ENCODE data around the gene CRLF1. TPM values are rescaled to one million over a fixed set of nuclear protein-coding genes. Genes with fewer than 3 reads are reported as not detected.

CRLF1 gene
- total RNA-seq, 1 experiment from 2014 or later, result 16.2 TPM

GRCh38 chr19:18644196-18645034 is 37.8 kb upstream of the CRLF1 start:
- DNase-seq, result no peak

More at GRCh38 chr19:18644196-18645034, 37.8 kb upstream of the CRLF1 start:
- Histone ChIP-seq H3K56ac (ENCODE audit: insufficient read length, low read depth, low read length) (no peak overlapping the region), H2BK15ac (ENCODE audit: low read depth, low read length) (no peak overlapping the region), H4K8ac (replicated peaks; ENCODE audit: insufficient read length, low read depth, low read length) (no peak overlapping the region), H3K9ac (ENCODE audit: extremely low read depth, insufficient read length, low read length) (no peak overlapping the region), H3K4ac (ENCODE audit: low read depth, low read length) (no peak overlapping the region), H2BK5ac (ENCODE audit: insufficient read length, low read length) (no peak overlapping the region), H3K79me1 (ENCODE audit: insufficient read depth, low read depth, low read length, poor library complexity, severe bottlenecking) (no peaks in the 10 kb centered on the region), H3K23ac (ENCODE audit: insufficient read length, low read depth, low read length) (no peak overlapping the region), H3K27me3 (ENCODE audit: insufficient read depth, low read length) (no peaks in the 10 kb centered on the region), H4K20me1 (ENCODE audit: control insufficient read depth, insufficient read depth, insufficient read length) (no peaks in the 10 kb centered on the region), H3K79me2 (ENCODE audit: insufficient read depth, low read length) (no peaks in the 10 kb centered on the region; the same call in 1 of the 2 replicates), H3K14ac (ENCODE audit: insufficient read depth, low read length) (no peak overlapping the region), H3K27ac (ENCODE audit: insufficient read length, low read depth, low read length) (no peak overlapping the region), H3T11ph (ENCODE audit: low read length) (no peak overlapping the region), H3K9me3 (ENCODE audit: control insufficient read depth, low read depth, low read length) (no peaks in the 10 kb centered on the region), H2BK20ac (ENCODE audit: low read depth, low read length, poor library complexity, severe bottlenecking) (no peak overlapping the region), H2BK120ac (ENCODE audit: low read depth, low read length, poor library complexity, severe bottlenecking) (no peak overlapping the region), H3K23me2 (ENCODE audit: insufficient read length, low read depth, low read length, poor library complexity, severe bottlenecking) (no peaks in the 10 kb centered on the region), H3K4me1 (ENCODE audit: insufficient read depth, low read length) (no peaks in the 10 kb centered on the region), H2BK12ac (ENCODE audit: insufficient read length, low read depth, low read length) (no peak overlapping the region), H3K18ac (ENCODE audit: insufficient read length, low read depth, low read length) (no peak overlapping the region), H2AK5ac (ENCODE audit: insufficient read length, low read length) (no peak overlapping the region), H4K5ac (ENCODE audit: insufficient read length, low read depth, low read length) (no peak overlapping the region), H3K4me2 (ENCODE audit: insufficient read depth, insufficient read length, low read length) (no peak overlapping the region), H2AFZ (ENCODE audit: low read length) (no peak overlapping the region), H4K91ac (ENCODE audit: insufficient read length, low read depth, low read length) (no peak overlapping the region)
- no peaks in the 10 kb centered on the region; the same call in 1 of the 2 replicates for H3K27me3 Mint-ChIP-seq (ENCODE audit: low read depth)
- peaks cover 20 to 32% of the 10 kb centered on the region in 2 experiments for H3K4me1 Mint-ChIP-seq
- no peak for TF ChIP-seq CTCF (conservative IDR thresholded peaks at IDR 0.05)
- H3K4me3 Mint-ChIP-seq, result no peak overlapping the region
- H3K27ac Mint-ChIP-seq, result no peak overlapping the region
- no CpG with 5 or more reads among the region's 15 CpGs for WGBS (ENCODE audit: extremely low coverage, insufficient read length, low lambda C conversion rate)
- H3K36me3 Mint-ChIP-seq (ENCODE audit: insufficient read depth in 1 of 3, low read depth in 3 of 3), result peaks cover 0 to 3% (median 2%) of the 10 kb centered on the region in 3 experiments; a peak in 1 of 7 replicates
- H3K9me3 Mint-ChIP-seq, result no peaks in the 10 kb centered on the region

Measured in H9 (cell line).